NCI-H526 treated with DMSO at 0.1 percent for 48 hours (cell line): ENCODE data around the gene ANKH.
A peak's percentile ranks its signal among the peaks of the same experiment; 100 is the strongest.
"Not testable (repeated sequence)": the region's sequence is repeated elsewhere in the genome, so short reads cannot be mapped to it uniquely, and the experiment has no call there.

ENCODE experiments used
- DNase-seq: peaks from one replicate; lab custom pipeline; 2025; lab: John Stamatoyannopoulos, UW

Gene ANKH

GRCh38 chr5:14854799-14855198, 16.8 kb downstream of the ANKH start:
- DNase-seq: no peak

- DNase-seq: peak; percentile 41
Measured at GRCh38 chr5:14853685-14854084, 17.9 kb downstream of the ANKH start.

- DNase-seq: no peak
Measured at GRCh38 chr5:14852779-14853178, 18.8 kb downstream of the ANKH start.

- DNase-seq: no peak
Measured at GRCh38 chr5:14851999-14852526, 19.5 kb downstream of the ANKH start.

GRCh38 chr5:14851597-14851996, 20.0 kb downstream of the ANKH start:
- DNase-seq: no peak

- no peak for DNase-seq
Measured at GRCh38 chr5:14851050-14851419, 20.5 kb downstream of the ANKH start.

- DNase-seq: no peak
Measured at GRCh38 chr5:14850419-14851049, 21.0 kb downstream of the ANKH start.

GRCh38 chr5:14849516-14850294, 21.9 kb downstream of the ANKH start:
- DNase-seq: no peak

- not testable (repeated sequence) for DNase-seq
Measured at GRCh38 chr5:14848942-14849341, 22.6 kb downstream of the ANKH start.

GRCh38 chr5:14848385-14848784, 23.2 kb downstream of the ANKH start:
- DNase-seq: no peak

- no peak for DNase-seq
Measured at GRCh38 chr5:14847471-14847870, 24.1 kb downstream of the ANKH start.

GRCh38 chr5:14842117-14842516, 29.5 kb downstream of the ANKH start:
- no peak for DNase-seq

- no peak for DNase-seq
Measured at GRCh38 chr5:14840624-14841023, 31.0 kb downstream of the ANKH start.

- no peak for DNase-seq
Measured at GRCh38 chr5:14838396-14839319, 32.9 kb downstream of the ANKH start.

GRCh38 chr5:14837423-14838122, 34.0 kb downstream of the ANKH start:
- not testable (repeated sequence) for DNase-seq

GRCh38 chr5:14834584-14835550, 36.7 kb downstream of the ANKH start:
- DNase-seq: no peak

GRCh38 chr5:14834062-14834461, 37.5 kb downstream of the ANKH start:
- DNase-seq: no peak

GRCh38 chr5:14831006-14831338, 40.6 kb downstream of the ANKH start:
- DNase-seq: no peak

- no peak for DNase-seq
Measured at GRCh38 chr5:14830210-14831005, 41.2 kb downstream of the ANKH start.

- DNase-seq: no peak
Measured at GRCh38 chr5:14829396-14829795, 42.2 kb downstream of the ANKH start.
